ENCODE data around the gene EDIL3.
"Not testable (repeated sequence)": the region's sequence is repeated elsewhere in the genome, so short reads cannot be mapped to it uniquely, and the experiment has no call there.

Gene EDIL3

DNA sequence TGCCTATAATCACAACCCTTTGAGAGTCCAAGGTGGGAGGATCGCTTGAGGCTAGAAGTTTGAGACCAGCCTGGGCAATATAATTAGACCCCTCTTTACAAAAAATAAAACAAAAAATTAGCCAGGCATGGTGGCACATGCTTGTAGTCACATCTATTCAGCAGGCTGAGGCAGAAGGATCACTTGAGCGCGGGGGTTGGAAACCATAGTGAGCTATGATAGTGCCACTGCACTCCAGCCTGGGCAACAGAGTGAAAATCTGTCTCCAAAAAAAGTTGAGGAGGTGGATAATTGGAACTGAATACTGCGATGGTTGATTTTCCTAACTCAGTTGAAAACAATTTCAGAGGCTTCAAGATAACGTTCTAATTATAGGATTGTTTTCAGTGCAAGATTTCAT lies 52.6 kb downstream of the EDIL3 start:
- H3K27ac ChIP-seq (ENCODE audit: low read length): no peak overlapping the region
- H3K9ac ChIP-seq (ENCODE audit: low read length): no peak overlapping the region
- DNase-seq: no peak
- H3K4me2 ChIP-seq (ENCODE audit: low read depth, low read length): no peak overlapping the region
- TF ChIP-seq EZH2phosphoT487 (IDR thresholded peaks at IDR 0.05; ENCODE audit: low read length): no peak
- TF ChIP-seq, protein P1, sequence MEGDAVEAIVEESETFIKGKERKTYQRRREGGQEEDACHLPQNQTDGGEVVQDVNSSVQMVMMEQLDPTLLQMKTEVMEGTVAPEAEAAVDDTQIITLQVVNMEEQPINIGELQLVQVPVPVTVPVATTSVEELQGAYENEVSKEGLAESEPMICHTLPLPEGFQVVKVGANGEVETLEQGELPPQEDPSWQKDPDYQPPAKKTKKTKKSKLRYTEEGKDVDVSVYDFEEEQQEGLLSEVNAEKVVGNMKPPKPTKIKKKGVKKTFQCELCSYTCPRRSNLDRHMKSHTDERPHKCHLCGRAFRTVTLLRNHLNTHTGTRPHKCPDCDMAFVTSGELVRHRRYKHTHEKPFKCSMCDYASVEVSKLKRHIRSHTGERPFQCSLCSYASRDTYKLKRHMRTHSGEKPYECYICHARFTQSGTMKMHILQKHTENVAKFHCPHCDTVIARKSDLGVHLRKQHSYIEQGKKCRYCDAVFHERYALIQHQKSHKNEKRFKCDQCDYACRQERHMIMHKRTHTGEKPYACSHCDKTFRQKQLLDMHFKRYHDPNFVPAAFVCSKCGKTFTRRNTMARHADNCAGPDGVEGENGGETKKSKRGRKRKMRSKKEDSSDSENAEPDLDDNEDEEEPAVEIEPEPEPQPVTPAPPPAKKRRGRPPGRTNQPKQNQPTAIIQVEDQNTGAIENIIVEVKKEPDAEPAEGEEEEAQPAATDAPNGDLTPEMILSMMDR (IDR thresholded peaks at IDR 0.05; ENCODE audit: low read length): no peak
- TF ChIP-seq EZH2 (optimal IDR thresholded peaks at IDR 0.05; ENCODE audit: low read depth, low read length): no peak
- H3K9me3 ChIP-seq (replicated peaks; ENCODE audit: insufficient read depth, low read length): no peaks in the 10 kb centered on the region
- no peaks in the 10 kb centered on the region for H3K27me3 ChIP-seq (replicated peaks; ENCODE audit: insufficient read depth, low read length)
- H2AFZ ChIP-seq (ENCODE audit: low read length): no peak overlapping the region
- no peaks in the 10 kb centered on the region for H3K4me1 ChIP-seq (ENCODE audit: low read length)
- H3K36me3 ChIP-seq (replicated peaks; ENCODE audit: insufficient read depth, low read length): no peaks in the 10 kb centered on the region
- no peak overlapping the region for H3K4me3 ChIP-seq (ENCODE audit: low read length)
- H3K9me2 ChIP-seq (replicated peaks; ENCODE audit: insufficient read depth, low read length): no peaks in the 10 kb centered on the region
- H4K20me1 ChIP-seq (ENCODE audit: insufficient read depth, low read length): no peaks in the 10 kb centered on the region
- H3F3A ChIP-seq (ENCODE audit: insufficient read depth, low read length): no peaks in the 10 kb centered on the region
- H3K79me2 ChIP-seq (ENCODE audit: low read length): no peaks in the 10 kb centered on the region

GRCh38 chr5:84327591-84327990 lies 57.1 kb downstream of the EDIL3 start:
- Histone ChIP-seq H3K9me2 (replicated peaks; ENCODE audit: insufficient read depth, low read length) (no peaks in the 10 kb centered on the region), H3K36me3 (replicated peaks; ENCODE audit: insufficient read depth, low read length) (no peaks in the 10 kb centered on the region), H3K4me2 (ENCODE audit: low read depth, low read length) (no peak overlapping the region), H3K27ac (ENCODE audit: low read length) (no peak overlapping the region), H3K4me1 (ENCODE audit: low read length) (no peaks in the 10 kb centered on the region), H3F3A (ENCODE audit: insufficient read depth, low read length) (no peaks in the 10 kb centered on the region), H3K79me2 (ENCODE audit: low read length) (no peaks in the 10 kb centered on the region), H3K27me3 (replicated peaks; ENCODE audit: insufficient read depth, low read length) (no peaks in the 10 kb centered on the region), H3K4me3 (ENCODE audit: low read length) (no peak overlapping the region), H4K20me1 (ENCODE audit: insufficient read depth, low read length) (no peaks in the 10 kb centered on the region), H3K9me3 (replicated peaks; ENCODE audit: insufficient read depth, low read length) (no peaks in the 10 kb centered on the region), H3K9ac (ENCODE audit: low read length) (no peak overlapping the region), H2AFZ (ENCODE audit: low read length) (no peak overlapping the region)
- TF ChIP-seq EZH2 (optimal IDR thresholded peaks at IDR 0.05; ENCODE audit: low read depth, low read length) (no peak), EZH2phosphoT487 (IDR thresholded peaks at IDR 0.05; ENCODE audit: low read length) (no peak)
- TF ChIP-seq, protein P1 (IDR thresholded peaks at IDR 0.05; ENCODE audit: low read length): no peak
- DNase-seq: no peak

DNA sequence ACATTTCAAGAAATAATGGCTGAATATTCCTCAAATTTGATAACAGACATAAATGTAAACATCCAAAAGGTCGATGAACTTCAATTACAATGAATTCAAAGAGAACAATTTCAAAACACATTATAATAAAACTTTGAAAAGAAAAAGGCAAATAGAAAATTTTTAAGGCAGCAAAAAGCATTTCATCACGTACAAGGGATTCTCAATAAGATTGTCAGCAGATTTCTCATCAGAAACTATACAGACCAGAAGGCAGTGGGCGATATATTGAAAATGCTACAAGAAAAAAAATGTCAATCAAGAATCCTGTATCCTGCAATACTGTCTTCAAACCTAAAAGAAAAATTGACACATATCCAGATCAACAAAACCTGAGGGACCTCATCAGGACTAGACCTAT lies 62.0 kb downstream of the EDIL3 start:
- H3K27ac ChIP-seq (ENCODE audit: low read length): no peak overlapping the region
- no peaks in the 10 kb centered on the region for H4K20me1 ChIP-seq (ENCODE audit: insufficient read depth, low read length)
- no peaks in the 10 kb centered on the region for H3K9me2 ChIP-seq (replicated peaks; ENCODE audit: insufficient read depth, low read length)
- TF ChIP-seq, protein P1 (IDR thresholded peaks at IDR 0.05; ENCODE audit: low read length): no peak
- TF ChIP-seq EZH2phosphoT487 (IDR thresholded peaks at IDR 0.05; ENCODE audit: low read length) (no peak), EZH2 (optimal IDR thresholded peaks at IDR 0.05; ENCODE audit: low read depth, low read length) (no peak)
- no peaks in the 10 kb centered on the region for H3K79me2 ChIP-seq (ENCODE audit: low read length)
- H3K4me1 ChIP-seq (ENCODE audit: low read length): no peaks in the 10 kb centered on the region
- no peaks in the 10 kb centered on the region for H3K27me3 ChIP-seq (replicated peaks; ENCODE audit: insufficient read depth, low read length)
- no peaks in the 10 kb centered on the region for H3K9me3 ChIP-seq (replicated peaks; ENCODE audit: insufficient read depth, low read length)
- no peak overlapping the region for H2AFZ ChIP-seq (ENCODE audit: low read length)
- no peak overlapping the region for H3K4me3 ChIP-seq (ENCODE audit: low read length)
- no peak overlapping the region for H3K9ac ChIP-seq (ENCODE audit: low read length)
- H3F3A ChIP-seq (ENCODE audit: insufficient read depth, low read length): no peaks in the 10 kb centered on the region
- H3K4me2 ChIP-seq (ENCODE audit: low read depth, low read length): no peak overlapping the region
- DNase-seq: no peak
- no peaks in the 10 kb centered on the region for H3K36me3 ChIP-seq (replicated peaks; ENCODE audit: insufficient read depth, low read length)

- H3K4me2 ChIP-seq (ENCODE audit: low read depth, low read length); H2AFZ ChIP-seq (ENCODE audit: low read length); H3K9me2 ChIP-seq (replicated peaks; ENCODE audit: insufficient read depth, low read length); H3K79me2 ChIP-seq (ENCODE audit: low read length); H3K4me3 ChIP-seq (ENCODE audit: low read length); H3K9ac ChIP-seq (ENCODE audit: low read length); H3K27ac ChIP-seq (ENCODE audit: low read length); H4K20me1 ChIP-seq (ENCODE audit: insufficient read depth, low read length); DNase-seq; H3K36me3 ChIP-seq (replicated peaks; ENCODE audit: insufficient read depth, low read length); H3K9me3 ChIP-seq (replicated peaks; ENCODE audit: insufficient read depth, low read length); H3F3A ChIP-seq (ENCODE audit: insufficient read depth, low read length); H3K4me1 ChIP-seq (ENCODE audit: low read length); H3K27me3 ChIP-seq (replicated peaks; ENCODE audit: insufficient read depth, low read length): not testable (repeated sequence)
Observed at GRCh38 chr5:84317826-84318225, 66.9 kb downstream of the EDIL3 start.

- not testable (repeated sequence) for H3K36me3 ChIP-seq (replicated peaks; ENCODE audit: insufficient read depth, low read length); DNase-seq; H2AFZ ChIP-seq (ENCODE audit: low read length); H3K4me2 ChIP-seq (ENCODE audit: low read depth, low read length); H3K9ac ChIP-seq (ENCODE audit: low read length); H3K79me2 ChIP-seq (ENCODE audit: low read length); H3K9me2 ChIP-seq (replicated peaks; ENCODE audit: insufficient read depth, low read length); H3K4me3 ChIP-seq (ENCODE audit: low read length); H3K9me3 ChIP-seq (replicated peaks; ENCODE audit: insufficient read depth, low read length); H4K20me1 ChIP-seq (ENCODE audit: insufficient read depth, low read length); H3K27ac ChIP-seq (ENCODE audit: low read length); H3F3A ChIP-seq (ENCODE audit: insufficient read depth, low read length); H3K4me1 ChIP-seq (ENCODE audit: low read length); H3K27me3 ChIP-seq (replicated peaks; ENCODE audit: insufficient read depth, low read length)
Observed at GRCh38 chr5:84312280-84312679, 72.4 kb downstream of the EDIL3 start.

- H3K79me2 ChIP-seq (ENCODE audit: low read length); H3K4me2 ChIP-seq (ENCODE audit: low read depth, low read length); H4K20me1 ChIP-seq (ENCODE audit: insufficient read depth, low read length); H3K4me1 ChIP-seq (ENCODE audit: low read length); H3K9me3 ChIP-seq (replicated peaks; ENCODE audit: insufficient read depth, low read length); H3K9ac ChIP-seq (ENCODE audit: low read length); H2AFZ ChIP-seq (ENCODE audit: low read length); H3K27ac ChIP-seq (ENCODE audit: low read length); H3K9me2 ChIP-seq (replicated peaks; ENCODE audit: insufficient read depth, low read length); H3K4me3 ChIP-seq (ENCODE audit: low read length); H3K27me3 ChIP-seq (replicated peaks; ENCODE audit: insufficient read depth, low read length); H3F3A ChIP-seq (ENCODE audit: insufficient read depth, low read length); H3K36me3 ChIP-seq (replicated peaks; ENCODE audit: insufficient read depth, low read length); DNase-seq: not testable (repeated sequence)
Observed at GRCh38 chr5:84309850-84310249, 74.8 kb downstream of the EDIL3 start.
